ENCODE measurements around the gene RAB3GAP1. TPM values are rescaled to one million over a fixed set of nuclear protein-coding genes. Genes with fewer than 3 reads are reported as not detected.

RAB3GAP1 gene
- total and polyA plus RNA-seq, 3 experiments from 2014 or later = 12.8 to 23.6 (median 22.8) TPM

DNA sequence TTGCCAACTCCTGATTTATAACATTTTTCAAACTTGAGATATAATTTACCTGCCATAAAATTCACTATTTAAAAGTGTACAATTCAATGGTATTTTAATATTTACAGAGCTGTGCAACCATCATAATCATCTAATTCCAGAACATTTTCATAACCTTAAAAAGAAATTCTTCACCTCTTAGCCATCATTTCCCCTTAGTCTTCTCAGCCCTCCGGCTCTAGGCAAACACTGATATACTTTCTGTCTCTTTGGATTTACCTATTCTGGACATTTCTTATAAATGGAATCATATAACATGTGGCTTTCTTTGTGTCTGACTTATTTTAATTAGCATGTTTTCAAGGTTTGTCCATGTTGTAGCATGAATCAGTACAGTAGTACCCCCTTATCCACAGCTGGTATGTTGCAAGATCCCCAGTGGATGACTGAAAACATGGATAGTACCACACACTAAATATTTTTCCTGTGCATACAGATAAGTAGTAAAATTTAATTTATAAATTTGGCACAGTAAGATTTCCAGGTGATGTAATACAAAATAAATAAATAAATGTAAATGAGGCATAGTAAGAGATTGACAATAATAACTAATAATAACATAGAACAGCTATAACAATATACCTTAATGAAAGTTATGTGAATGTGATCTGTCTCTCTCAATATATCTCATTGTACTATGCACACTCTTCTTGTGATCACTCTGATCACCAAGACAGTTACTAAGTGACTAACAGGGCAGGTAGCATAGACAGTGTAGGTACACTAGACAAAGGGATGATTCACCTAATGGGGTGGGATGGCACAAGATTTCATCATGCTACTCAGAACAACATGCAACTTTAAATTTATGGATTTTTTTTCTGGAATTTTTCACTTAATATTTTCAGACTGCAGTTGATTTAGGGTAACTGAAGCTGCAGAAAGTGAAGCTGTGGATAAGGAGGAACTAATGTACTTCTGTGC is 73.1 kb downstream of the RAB3GAP1 start:
- H3K9me3 Mint-ChIP-seq = no peaks in the 10 kb centered on the region
- no peaks in the 10 kb centered on the region for H3K4me1 ChIP-seq (ENCODE audit: insufficient read depth, low read length)
- H3K27ac ChIP-seq (ENCODE audit: low read depth, low read length) = no peak overlapping the region
- H3K27me3 ChIP-seq (ENCODE audit: insufficient read depth, low read length, poor library complexity, severe bottlenecking) = no peaks in the 10 kb centered on the region
- H3K4me3 ChIP-seq (ENCODE audit: low read length) = no peak overlapping the region
- no peaks in the 10 kb centered on the region for H3K9me3 ChIP-seq (ENCODE audit: low read length)
- no peak overlapping the region for H3K4me3 Mint-ChIP-seq
- POLR2A ChIA-PET = no interaction called here
- H3K27me3 Mint-ChIP-seq = no peaks in the 10 kb centered on the region
- peak overlapping the region in 1 of 8 donors; percentile 24 for H3K27ac Mint-ChIP-seq
- H3K36me3 ChIP-seq (ENCODE audit: insufficient read depth, low read length) = peaks cover 10% of the 10 kb centered on the region
- CTCF ChIA-PET = interaction anchor here (1.2 kb wide), 1 partner anchor 12 kb away, joined by 3 read pairs; no protein-coding TSS in a partner anchor
- no peak for DNase-seq
- H3K4me1 Mint-ChIP-seq = no peaks in the 10 kb centered on the region
- peaks cover 10 to 63% (median 28%) of the 10 kb centered on the region in 3 donors for H3K36me3 Mint-ChIP-seq

DNA sequence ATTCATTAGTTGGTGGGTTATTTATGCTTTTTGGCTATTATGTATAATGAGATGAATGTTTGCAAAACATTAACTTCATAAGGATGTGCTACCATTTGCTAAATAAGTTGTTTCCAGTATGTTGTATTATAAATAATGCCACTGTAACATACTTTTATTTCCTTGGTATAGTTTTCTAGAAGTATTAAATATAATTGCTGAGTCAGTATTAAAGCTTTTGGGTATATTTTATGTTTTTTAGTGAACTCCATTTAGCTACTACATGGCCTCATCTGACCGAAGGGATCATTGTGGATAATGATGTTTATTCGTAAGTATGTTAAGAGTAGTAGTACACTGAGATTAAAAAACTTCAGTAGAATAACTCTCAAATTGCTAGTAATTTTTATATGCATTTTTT is 73.8 kb downstream of the RAB3GAP1 start:
- Mint-ChIP-seq H3K9me3 (no peaks in the 10 kb centered on the region), H3K4me1 (no peaks in the 10 kb centered on the region), H3K27ac (no peak overlapping the region), H3K36me3 (peaks cover 15 to 63% (median 30%) of the 10 kb centered on the region in 3 donors), H3K27me3 (no peaks in the 10 kb centered on the region), H3K4me3 (no peak overlapping the region)
- H3K27me3 ChIP-seq (ENCODE audit: insufficient read depth, low read length, poor library complexity, severe bottlenecking) = no peaks in the 10 kb centered on the region
- peaks cover 10% of the 10 kb centered on the region for H3K36me3 ChIP-seq (ENCODE audit: insufficient read depth, low read length)
- CTCF ChIA-PET = no interaction called here
- no peaks in the 10 kb centered on the region for H3K9me3 ChIP-seq (ENCODE audit: low read length)
- no peak overlapping the region for H3K4me3 ChIP-seq (ENCODE audit: low read length)
- POLR2A ChIA-PET = no interaction called here
- no peaks in the 10 kb centered on the region for H3K4me1 ChIP-seq (ENCODE audit: insufficient read depth, low read length)
- no peak overlapping the region for H3K27ac ChIP-seq (ENCODE audit: low read depth, low read length)
- DNase-seq = no peak

DNA sequence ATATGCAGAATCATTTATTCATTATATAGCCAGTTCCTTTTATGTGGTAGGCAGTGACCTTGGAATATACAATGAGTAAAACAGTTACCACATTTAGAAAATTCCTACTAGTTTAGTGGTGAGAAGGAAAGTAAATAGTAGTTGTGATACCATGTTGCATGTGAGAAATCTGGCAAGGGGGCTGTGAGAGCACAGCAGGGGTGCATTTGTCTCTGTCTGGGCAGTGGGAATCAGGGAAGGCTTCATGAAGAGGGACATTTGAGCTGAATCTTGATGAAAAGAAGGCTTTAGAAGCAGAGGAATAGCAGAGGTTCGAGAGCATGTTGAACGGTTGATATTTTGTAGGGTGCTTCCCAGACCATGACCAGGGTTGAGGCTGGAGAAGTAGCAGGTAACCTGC is 78.7 kb downstream of the RAB3GAP1 start:
- H3K4me3 ChIP-seq (ENCODE audit: low read length) = no peak overlapping the region
- no peak for DNase-seq
- no peaks in the 10 kb centered on the region for H3K4me1 ChIP-seq (ENCODE audit: insufficient read depth, low read length)
- no peaks in the 10 kb centered on the region for H3K4me1 Mint-ChIP-seq
- peaks cover 25 to 72% (median 42%) of the 10 kb centered on the region in 3 donors for H3K36me3 Mint-ChIP-seq
- H3K9me3 ChIP-seq (ENCODE audit: low read length) = no peaks in the 10 kb centered on the region
- no peaks in the 10 kb centered on the region for H3K27me3 ChIP-seq (ENCODE audit: insufficient read depth, low read length, poor library complexity, severe bottlenecking)
- H3K27me3 Mint-ChIP-seq = no peaks in the 10 kb centered on the region
- peaks cover 19% of the 10 kb centered on the region for H3K36me3 ChIP-seq (ENCODE audit: insufficient read depth, low read length)
- no peaks in the 10 kb centered on the region for H3K9me3 Mint-ChIP-seq
- no peak overlapping the region for H3K4me3 Mint-ChIP-seq
- no peak overlapping the region for H3K27ac ChIP-seq (ENCODE audit: low read depth, low read length)
- peak overlapping the region in 2 of 8 donors; percentile 12 to 23 for H3K27ac Mint-ChIP-seq
- ChIA-PET CTCF (no interaction called here), POLR2A (no interaction called here)

DNA sequence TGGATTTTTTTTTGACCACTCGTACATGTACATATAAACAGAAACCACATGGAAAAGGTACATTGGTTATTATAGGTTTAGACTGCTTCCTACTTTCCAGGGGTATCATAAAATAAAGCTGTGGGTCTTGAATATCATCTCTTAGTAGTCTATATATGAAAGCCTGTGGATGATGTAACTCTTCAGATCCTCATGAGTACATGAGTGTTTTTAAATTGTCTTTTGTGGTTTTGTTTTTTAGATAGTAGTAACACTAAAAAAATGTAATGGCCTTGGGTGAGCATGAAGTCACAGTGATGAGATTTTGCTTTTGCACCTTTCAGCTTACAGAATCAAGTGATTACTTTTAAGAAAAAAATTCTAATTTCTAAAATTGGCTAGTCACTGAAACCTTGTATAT is 80.2 kb downstream of the RAB3GAP1 start:
- H3K9me3 Mint-ChIP-seq = no peaks in the 10 kb centered on the region
- DNase-seq = no peak
- no peaks in the 10 kb centered on the region for H3K27me3 Mint-ChIP-seq
- Histone ChIP-seq H3K4me1 (ENCODE audit: insufficient read depth, low read length) (no peaks in the 10 kb centered on the region), H3K9me3 (ENCODE audit: low read length) (no peaks in the 10 kb centered on the region), H3K27me3 (ENCODE audit: insufficient read depth, low read length, poor library complexity, severe bottlenecking) (no peaks in the 10 kb centered on the region), H3K4me3 (ENCODE audit: low read length) (no peak overlapping the region), H3K27ac (ENCODE audit: low read depth, low read length) (no peak overlapping the region), H3K36me3 (ENCODE audit: insufficient read depth, low read length) (peaks cover 27% of the 10 kb centered on the region)
- no peak overlapping the region for H3K27ac Mint-ChIP-seq
- POLR2A ChIA-PET = no interaction called here
- CTCF ChIA-PET = no interaction called here
- H3K4me3 Mint-ChIP-seq = no peak overlapping the region
- no peaks in the 10 kb centered on the region for H3K4me1 Mint-ChIP-seq
- peaks cover 32 to 71% (median 46%) of the 10 kb centered on the region in 3 donors for H3K36me3 Mint-ChIP-seq

DNA sequence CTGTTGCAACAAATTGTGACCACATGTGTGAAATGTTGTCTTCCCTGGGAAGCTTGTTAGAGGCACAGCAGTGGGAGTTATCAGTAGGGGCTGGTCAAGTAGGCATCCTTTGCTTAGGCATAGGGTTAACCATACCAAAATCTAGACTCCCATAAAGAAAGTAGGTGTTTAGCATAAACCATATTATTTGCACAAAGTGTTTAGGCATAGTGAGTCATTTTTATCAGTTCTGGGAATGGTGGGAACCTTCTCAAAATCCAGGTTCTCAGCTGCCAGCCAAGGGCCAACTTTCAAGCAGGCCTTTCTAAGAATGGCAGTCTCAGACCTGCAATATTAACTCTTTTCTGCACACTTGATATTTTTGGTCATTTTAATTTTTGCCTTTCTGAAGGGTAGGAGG is 88.5 kb downstream of the RAB3GAP1 start:
- Histone ChIP-seq H3K27me3 (ENCODE audit: insufficient read depth, low read length, poor library complexity, severe bottlenecking) (no peaks in the 10 kb centered on the region), H3K27ac (ENCODE audit: low read depth, low read length) (no peak overlapping the region), H3K4me3 (ENCODE audit: low read length) (no peak overlapping the region), H3K36me3 (ENCODE audit: insufficient read depth, low read length) (peaks cover 10% of the 10 kb centered on the region), H3K4me1 (ENCODE audit: insufficient read depth, low read length) (no peaks in the 10 kb centered on the region), H3K9me3 (ENCODE audit: low read length) (no peaks in the 10 kb centered on the region)
- Mint-ChIP-seq H3K36me3 (peaks cover 36 to 77% (median 48%) of the 10 kb centered on the region in 3 donors), H3K4me3 (no peak overlapping the region), H3K27ac (no peak overlapping the region), H3K4me1 (peaks cover 1 to 10% (median 7%) of the 10 kb centered on the region in 3 donors), H3K27me3 (no peaks in the 10 kb centered on the region), H3K9me3 (peaks cover 6 to 18% (median 7%) of the 10 kb centered on the region in 5 donors)
- CTCF ChIA-PET = interaction anchor here (2.1 kb wide), 1 partner anchor 569 kb away, joined by 6 read pairs; no protein-coding TSS in a partner anchor
- no peak for DNase-seq
- POLR2A ChIA-PET = no interaction called here

DNA sequence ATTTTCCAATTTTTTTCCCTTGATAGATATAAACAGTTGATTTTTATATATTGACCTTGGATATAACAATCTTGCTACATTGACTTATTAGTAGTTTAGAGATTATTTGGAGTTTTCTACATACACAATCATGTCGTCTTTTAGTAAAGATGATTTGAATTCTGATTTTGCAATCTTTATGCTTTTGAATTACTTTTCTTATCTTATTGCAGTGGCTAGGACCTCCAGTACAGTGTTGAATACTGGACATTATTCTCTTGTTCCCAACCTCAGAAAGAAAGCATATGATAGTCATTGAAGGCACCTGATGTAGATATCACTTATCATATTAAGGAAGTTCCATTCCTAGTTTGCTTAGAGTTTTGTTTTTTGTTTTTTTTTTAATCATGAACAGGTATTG is 90.2 kb downstream of the RAB3GAP1 start:
- Mint-ChIP-seq H3K36me3 (peaks cover 29 to 68% (median 39%) of the 10 kb centered on the region in 3 donors), H3K9me3 (peaks cover 6 to 18% (median 7%) of the 10 kb centered on the region in 5 donors), H3K27ac (no peak overlapping the region), H3K4me3 (no peak overlapping the region), H3K27me3 (no peaks in the 10 kb centered on the region), H3K4me1 (peaks cover 1 to 10% (median 7%) of the 10 kb centered on the region in 3 donors)
- ChIA-PET POLR2A (no interaction called here), CTCF (no interaction called here)
- Histone ChIP-seq H3K27ac (ENCODE audit: low read depth, low read length) (no peak overlapping the region), H3K4me1 (ENCODE audit: insufficient read depth, low read length) (no peaks in the 10 kb centered on the region), H3K36me3 (ENCODE audit: insufficient read depth, low read length) (no peaks in the 10 kb centered on the region), H3K4me3 (ENCODE audit: low read length) (no peak overlapping the region), H3K27me3 (ENCODE audit: insufficient read depth, low read length, poor library complexity, severe bottlenecking) (no peaks in the 10 kb centered on the region), H3K9me3 (ENCODE audit: low read length) (no peaks in the 10 kb centered on the region)
- DNase-seq = no peak

DNA sequence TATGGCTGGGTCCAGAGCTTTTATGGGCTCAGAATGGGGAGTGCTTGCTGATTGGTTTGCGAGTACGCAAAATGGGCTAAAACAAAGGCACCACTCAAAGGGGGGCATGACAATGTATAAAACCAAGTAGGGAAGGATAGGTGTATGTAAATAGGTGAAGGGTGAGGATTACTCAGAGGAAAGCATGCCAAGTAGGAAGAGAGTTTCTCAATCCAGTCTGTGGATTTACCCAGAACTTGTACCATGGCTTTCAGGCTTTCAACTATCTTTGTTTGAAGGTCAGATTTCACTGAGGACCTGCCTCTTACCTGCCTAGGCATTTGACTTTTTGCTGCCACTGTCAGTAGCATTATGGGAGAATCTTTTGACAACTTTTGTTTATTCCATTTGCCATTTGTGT is 92.3 kb downstream of the RAB3GAP1 start:
- H3K4me3 ChIP-seq (ENCODE audit: low read length) = no peak overlapping the region
- H3K27ac ChIP-seq (ENCODE audit: low read depth, low read length) = no peak overlapping the region
- Mint-ChIP-seq H3K27ac (no peak overlapping the region), H3K4me1 (peaks cover 1 to 10% (median 7%) of the 10 kb centered on the region in 3 donors), H3K36me3 (peaks cover 29 to 59% (median 38%) of the 10 kb centered on the region in 3 donors), H3K9me3 (peaks cover 6 to 18% (median 7%) of the 10 kb centered on the region in 5 donors), H3K27me3 (no peaks in the 10 kb centered on the region), H3K4me3 (no peak overlapping the region)
- ChIA-PET CTCF (no interaction called here), POLR2A (no interaction called here)
- no peaks in the 10 kb centered on the region for H3K36me3 ChIP-seq (ENCODE audit: insufficient read depth, low read length)
- H3K27me3 ChIP-seq (ENCODE audit: insufficient read depth, low read length, poor library complexity, severe bottlenecking) = no peaks in the 10 kb centered on the region
- no peaks in the 10 kb centered on the region for H3K4me1 ChIP-seq (ENCODE audit: insufficient read depth, low read length)
- H3K9me3 ChIP-seq (ENCODE audit: low read length) = no peaks in the 10 kb centered on the region
- DNase-seq = no peak

DNA sequence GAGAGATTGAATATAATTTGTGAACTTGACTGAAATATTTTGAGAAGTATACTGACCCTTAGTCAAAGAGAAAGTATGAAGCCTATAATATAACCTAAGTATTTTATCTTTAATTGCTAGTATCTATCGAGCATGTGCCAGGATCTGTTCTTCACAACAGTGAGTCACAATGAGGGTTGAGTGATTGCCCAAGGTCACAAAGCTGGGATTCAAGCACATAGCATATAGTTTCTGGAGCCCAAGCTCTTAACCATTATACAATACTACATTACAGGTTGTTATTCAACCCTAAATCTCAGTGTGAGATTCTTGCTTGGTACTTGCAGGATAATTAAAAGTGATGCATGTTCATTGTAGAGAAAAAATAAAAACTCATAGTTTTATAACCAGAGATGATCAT is 97.2 kb downstream of the RAB3GAP1 start:
- Mint-ChIP-seq H3K27me3 (no peaks in the 10 kb centered on the region), H3K36me3 (peaks cover 22 to 59% (median 25%) of the 10 kb centered on the region in 3 donors), H3K4me3 (no peak overlapping the region), H3K27ac (no peak overlapping the region), H3K4me1 (peaks cover 0 to 4% (median under 1%) of the 10 kb centered on the region in 3 donors), H3K9me3 (no peaks in the 10 kb centered on the region)
- CTCF ChIA-PET = no interaction called here
- no peaks in the 10 kb centered on the region for H3K9me3 ChIP-seq (ENCODE audit: low read length)
- H3K36me3 ChIP-seq (ENCODE audit: insufficient read depth, low read length) = peaks cover 34% of the 10 kb centered on the region
- no peaks in the 10 kb centered on the region for H3K4me1 ChIP-seq (ENCODE audit: insufficient read depth, low read length)
- DNase-seq = no peak
- POLR2A ChIA-PET = no interaction called here
- no peak overlapping the region for H3K4me3 ChIP-seq (ENCODE audit: low read length)
- H3K27me3 ChIP-seq (ENCODE audit: insufficient read depth, low read length, poor library complexity, severe bottlenecking) = no peaks in the 10 kb centered on the region
- H3K27ac ChIP-seq (ENCODE audit: low read depth, low read length) = no peak overlapping the region
